Measurements from ENCODE around the gene CEP112.

The CEP112 gene

DNA sequence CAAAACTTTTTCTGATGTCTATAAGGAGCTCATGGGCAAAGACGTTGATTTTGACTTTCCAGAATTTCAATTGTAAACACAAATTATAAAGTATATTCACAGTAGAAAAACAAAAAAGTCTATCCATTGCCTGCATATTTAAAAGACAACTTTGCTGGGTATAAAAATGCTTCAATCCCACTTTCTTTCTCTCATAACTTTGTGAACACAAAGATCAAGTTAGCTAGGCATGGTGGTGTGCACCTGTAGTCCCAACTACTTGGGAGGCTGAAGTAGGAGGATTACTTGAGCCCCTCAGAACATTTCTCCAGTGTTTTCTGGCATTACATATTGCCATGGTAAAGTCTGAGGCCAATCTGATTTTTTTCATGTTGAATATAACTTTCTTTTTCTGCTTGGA lies 547.4 kb downstream of the CEP112 start:
- TF ChIP-seq, protein P1, sequence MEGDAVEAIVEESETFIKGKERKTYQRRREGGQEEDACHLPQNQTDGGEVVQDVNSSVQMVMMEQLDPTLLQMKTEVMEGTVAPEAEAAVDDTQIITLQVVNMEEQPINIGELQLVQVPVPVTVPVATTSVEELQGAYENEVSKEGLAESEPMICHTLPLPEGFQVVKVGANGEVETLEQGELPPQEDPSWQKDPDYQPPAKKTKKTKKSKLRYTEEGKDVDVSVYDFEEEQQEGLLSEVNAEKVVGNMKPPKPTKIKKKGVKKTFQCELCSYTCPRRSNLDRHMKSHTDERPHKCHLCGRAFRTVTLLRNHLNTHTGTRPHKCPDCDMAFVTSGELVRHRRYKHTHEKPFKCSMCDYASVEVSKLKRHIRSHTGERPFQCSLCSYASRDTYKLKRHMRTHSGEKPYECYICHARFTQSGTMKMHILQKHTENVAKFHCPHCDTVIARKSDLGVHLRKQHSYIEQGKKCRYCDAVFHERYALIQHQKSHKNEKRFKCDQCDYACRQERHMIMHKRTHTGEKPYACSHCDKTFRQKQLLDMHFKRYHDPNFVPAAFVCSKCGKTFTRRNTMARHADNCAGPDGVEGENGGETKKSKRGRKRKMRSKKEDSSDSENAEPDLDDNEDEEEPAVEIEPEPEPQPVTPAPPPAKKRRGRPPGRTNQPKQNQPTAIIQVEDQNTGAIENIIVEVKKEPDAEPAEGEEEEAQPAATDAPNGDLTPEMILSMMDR (IDR thresholded peaks at IDR 0.05; ENCODE audit: control insufficient read depth, extremely low read depth, insufficient read depth): no peak

DNA sequence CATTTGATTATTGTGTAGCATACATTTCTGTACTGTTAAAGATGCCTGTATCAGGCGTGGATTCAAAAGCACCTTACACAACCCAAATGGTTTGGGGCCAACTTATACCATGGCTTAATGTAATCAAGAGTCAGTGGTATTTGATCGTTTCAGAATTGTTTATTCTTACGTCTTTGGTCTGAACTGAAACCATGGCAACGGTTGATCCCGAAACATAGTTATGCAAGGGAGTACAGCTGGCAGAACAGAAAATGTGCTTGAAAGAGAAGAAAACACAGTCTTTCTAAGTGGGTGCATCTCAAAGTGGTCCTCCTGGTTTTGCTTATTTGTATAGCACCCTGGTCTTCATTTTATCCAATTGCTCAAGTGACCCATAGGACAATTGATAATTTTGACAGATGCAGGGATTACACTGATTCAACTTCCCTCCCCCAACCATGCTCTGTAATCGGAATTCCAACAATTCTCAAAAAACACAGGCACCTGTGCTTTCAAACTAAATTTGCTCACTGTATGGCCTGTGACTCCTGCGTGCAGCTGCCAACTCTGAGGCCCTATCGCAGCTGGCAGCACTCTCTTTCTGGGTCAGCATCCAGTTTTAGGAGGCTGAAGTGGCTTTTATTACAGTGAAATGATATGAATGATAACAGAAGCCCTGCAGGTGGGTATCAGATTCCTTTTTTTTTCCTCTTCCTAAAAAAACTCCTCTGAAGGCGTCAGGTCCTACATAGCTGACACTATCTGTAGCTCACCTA lies 553.5 kb downstream of the CEP112 start:
- TF ChIP-seq, protein P1 (IDR thresholded peaks at IDR 0.05; ENCODE audit: control insufficient read depth, extremely low read depth, insufficient read depth): no peak
- H3K4me3 ChIP-seq (ENCODE audit: low read depth, low read length): no peak overlapping the region
- DNase-seq (ENCODE audit: low read depth): no peak

More for the DNA sequence above, 547.4 kb downstream of the CEP112 start:
- no peak overlapping the region for H3K4me3 ChIP-seq (ENCODE audit: low read depth, low read length)
- no peak for DNase-seq (ENCODE audit: low read depth)

DNA sequence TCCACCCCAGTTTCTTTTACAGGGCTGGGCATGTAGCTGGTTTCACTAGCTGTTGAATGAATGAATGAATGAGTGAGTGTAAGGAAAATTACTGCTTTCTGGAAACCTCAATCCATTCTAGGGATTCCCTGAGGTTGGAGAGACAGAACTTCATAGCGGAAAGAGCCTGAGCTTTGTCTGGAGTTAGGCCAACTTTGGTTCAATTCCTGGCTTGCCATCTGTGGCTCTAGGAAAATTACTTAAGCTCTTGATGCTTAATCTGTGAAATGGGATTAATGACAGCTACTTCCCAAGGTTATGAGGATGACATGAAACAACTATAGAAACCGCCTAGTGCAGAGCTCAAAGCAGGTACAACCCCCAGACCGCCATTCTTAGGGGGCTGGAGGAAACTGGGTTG lies 554.1 kb downstream of the CEP112 start:
- TF ChIP-seq, protein P1 (IDR thresholded peaks at IDR 0.05; ENCODE audit: control insufficient read depth, extremely low read depth, insufficient read depth): no peak
- DNase-seq (ENCODE audit: low read depth): no peak
- no peak overlapping the region for H3K4me3 ChIP-seq (ENCODE audit: low read depth, low read length)

DNA sequence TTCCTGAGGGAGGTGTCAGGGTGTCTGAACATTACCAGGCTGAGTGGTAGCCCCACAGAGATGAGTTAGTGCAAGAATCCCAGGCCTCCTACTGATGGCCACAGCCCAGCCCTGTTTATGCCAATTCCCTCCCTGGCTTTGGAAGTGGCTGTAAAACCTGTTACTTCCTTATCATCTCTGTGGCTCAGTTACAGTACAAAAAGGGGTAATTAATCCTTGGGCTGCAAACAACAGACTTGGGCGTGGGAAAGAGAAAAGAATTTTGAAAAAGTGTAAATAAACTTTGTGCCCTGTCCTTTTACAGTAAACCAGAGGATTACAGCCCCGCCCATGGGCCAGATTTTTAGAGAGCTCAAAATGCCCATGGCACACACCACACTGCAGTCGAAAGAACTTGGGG lies 557.4 kb downstream of the CEP112 start:
- TF ChIP-seq, protein P1 (IDR thresholded peaks at IDR 0.05; ENCODE audit: control insufficient read depth, extremely low read depth, insufficient read depth): no peak
- no peak overlapping the region for H3K4me3 ChIP-seq (ENCODE audit: low read depth, low read length)
- peak; percentile 91 for DNase-seq (ENCODE audit: low read depth)

DNA sequence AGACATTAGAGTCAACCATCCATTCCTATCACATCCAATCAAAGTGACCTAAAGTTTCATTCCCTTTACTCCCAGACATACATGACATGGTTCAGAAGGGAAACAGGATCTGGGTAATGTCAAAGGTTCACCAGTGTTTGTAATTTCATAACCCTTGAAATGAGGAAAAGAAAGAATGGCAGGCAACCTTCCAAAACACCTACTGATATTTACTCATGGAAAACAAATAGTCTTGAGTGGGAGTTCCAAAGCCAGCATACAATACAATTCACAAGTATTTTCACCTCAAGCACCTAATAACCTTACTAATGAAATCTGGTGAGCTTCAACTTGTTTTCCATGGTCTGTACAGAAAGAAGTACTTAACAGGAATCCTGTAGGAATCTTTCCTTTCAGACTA lies 557.9 kb downstream of the CEP112 start:
- peak; percentile 95 for DNase-seq (ENCODE audit: low read depth)

DNA sequence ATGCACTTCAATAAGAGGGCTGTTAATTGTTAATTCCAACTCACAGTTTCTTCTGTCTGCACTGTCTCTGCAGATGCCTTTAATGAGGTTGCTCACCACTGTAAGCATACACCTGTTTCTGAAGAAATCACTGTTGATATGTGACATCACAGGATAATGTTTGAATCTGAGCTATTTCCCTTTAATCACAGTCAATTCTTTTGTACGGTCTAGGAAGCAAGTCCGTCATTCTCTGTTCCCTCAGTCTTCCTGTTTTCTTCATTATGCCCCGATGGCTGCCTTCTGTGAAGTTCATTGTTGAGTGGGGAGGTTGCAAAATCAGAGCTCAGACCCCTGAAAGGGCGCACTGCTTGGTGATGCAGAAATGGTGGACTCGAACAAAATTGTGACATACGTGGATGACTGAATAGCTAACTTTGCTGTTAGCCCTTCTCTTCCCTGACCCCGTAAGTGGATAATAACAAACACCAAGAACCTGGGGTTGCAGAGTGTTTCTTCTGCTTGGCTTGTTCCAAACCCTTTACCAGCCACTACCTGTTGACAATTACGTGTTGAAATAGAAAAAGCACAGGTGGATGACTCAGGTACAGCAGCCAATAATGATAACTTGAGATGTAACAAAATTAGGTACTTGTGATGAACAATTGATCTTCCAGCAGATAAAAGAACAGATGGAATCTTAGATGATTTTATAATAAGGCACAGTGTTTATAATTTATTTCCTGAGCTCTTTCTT lies 558.6 kb downstream of the CEP112 start:
- TF ChIP-seq, protein P1 (IDR thresholded peaks at IDR 0.05; ENCODE audit: control insufficient read depth, extremely low read depth, insufficient read depth): no peak
- H3K4me3 ChIP-seq (ENCODE audit: low read depth, low read length): no peak overlapping the region
- DNase-seq (ENCODE audit: low read depth): no peak

More for the DNA sequence above, 557.9 kb downstream of the CEP112 start:
- H3K4me3 ChIP-seq (ENCODE audit: low read depth, low read length): no peak overlapping the region
- TF ChIP-seq, protein P1 (IDR thresholded peaks at IDR 0.05; ENCODE audit: control insufficient read depth, extremely low read depth, insufficient read depth): no peak
